Suprapubic skin (tissue), 4 donors: Measurements from ENCODE around the gene KHDC4. TPM values are rescaled to one million over a fixed set of nuclear protein-coding genes. Genes with fewer than 3 reads are reported as not detected.

ENCODE experiments used
- DNase-seq, 2 donors: peaks; one replicate each; pipeline ENCODE4 v3.0.0-alpha.2; 2019; ENCODE audit warnings: low spot score in 2 of 2
- H3K27ac ChIP-seq: fragments of 200-600 bp; sonication (generic); one replicate; pipeline ENCODE4 v1.5.1; 2019
- H3K27me3 ChIP-seq: fragments of 200-600 bp; sonication (generic); one replicate; pipeline ENCODE4 v1.5.1; 2019
- H3K36me3 ChIP-seq: fragments of 200-600 bp; sonication (generic); one replicate; pipeline ENCODE4 v1.5.1; 2019
- H3K4me1 ChIP-seq: fragments of 200-600 bp; sonication (generic); one replicate; pipeline ENCODE4 v1.5.1; 2019
- H3K4me3 ChIP-seq: fragments of 200-600 bp; sonication (generic); one replicate; pipeline ENCODE4 v1.5.1; 2019; ENCODE audit warnings: mild to moderate bottlenecking
- H3K9me3 ChIP-seq: fragments of 200-600 bp; sonication (generic); one replicate; pipeline ENCODE4 v1.5.1; 2019
- EP300 ChIP-seq: sonication (generic); formaldehyde crosslinking; IDR thresholded peaks from one replicate; pipeline ENCODE4 v1.6.1; 2017; ENCODE audit warnings: antibody characterized with exemption
- POLR2A ChIP-seq, 2 donors: fragments of 450-650 bp; IDR thresholded peaks; one replicate each; pipeline ENCODE4 v1.6.1; 2017; ENCODE audit warnings: antibody characterized with exemption in 2 of 2, mild to moderate bottlenecking in 2 of 2, moderate library complexity in 2 of 2
- POLR2AphosphoS5 ChIP-seq, 3 donors: sonication (generic); formaldehyde crosslinking; IDR thresholded peaks; one replicate each; pipeline ENCODE4 v1.6.1; 2017; ENCODE audit warnings: antibody characterized with exemption in 3 of 3
- WGBS: methylation state at CpG from one replicate; pipeline ENCODE4 v1.1.5; 2018; 5-methylcytosine and 5-hydroxymethylcytosine counted together
- total RNA-seq, 4 donors: library from RNA; depleted of rRNA; stranded (reverse); fragments of >200 nt; gene quantifications; one replicate each; pipeline ENCODE4 v1.1.0, GENCODE V29; 2016
- TF ChIP-seq, protein P1 (sequence below), 2 donors: fragments of 200-600 bp in 1 of 2; fragments of 450-650 bp in 1 of 2; sonication (generic) in 1 of 2; IDR thresholded peaks; one replicate each; pipeline ENCODE4 v1.5.1; 2016 to 2019; ENCODE audit warnings: antibody characterized with exemption in 2 of 2, mild to moderate bottlenecking in 1 of 2, moderate library complexity in 1 of 2

The KHDC4 gene
- total RNA-seq, 4 donors from 2014 or later: 33.6 to 116 (median 50.3) TPM

DNA sequence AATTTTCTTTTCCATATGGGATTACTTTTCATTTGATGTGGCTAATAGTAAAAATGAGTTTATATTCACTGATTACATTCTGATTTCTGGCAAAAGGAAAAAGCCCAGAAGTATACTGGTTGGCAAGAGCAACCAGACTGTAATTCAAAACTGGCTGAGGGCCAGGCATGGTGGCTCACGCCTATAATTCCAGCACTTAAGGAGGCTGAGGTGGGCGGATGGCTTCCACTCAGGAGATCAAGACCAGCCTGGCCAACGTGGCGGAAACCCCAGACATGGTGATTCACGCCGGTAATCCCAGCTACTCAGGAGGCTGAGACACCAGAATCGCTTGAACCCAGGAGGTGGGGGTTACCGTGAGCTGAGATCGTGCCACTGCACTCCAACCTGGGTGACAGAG is 60.4 kb downstream of the KHDC4 start:
- DNase-seq: no peak
- no peaks in the 10 kb centered on the region for H3K27me3 ChIP-seq
- no peaks in the 10 kb centered on the region for H3K9me3 ChIP-seq
- no peaks in the 10 kb centered on the region for H3K4me1 ChIP-seq
- 70% methylated on average over 9 of the region's 9 CpGs for WGBS
- no peak overlapping the region for H3K27ac ChIP-seq
- TF ChIP-seq, protein P1, sequence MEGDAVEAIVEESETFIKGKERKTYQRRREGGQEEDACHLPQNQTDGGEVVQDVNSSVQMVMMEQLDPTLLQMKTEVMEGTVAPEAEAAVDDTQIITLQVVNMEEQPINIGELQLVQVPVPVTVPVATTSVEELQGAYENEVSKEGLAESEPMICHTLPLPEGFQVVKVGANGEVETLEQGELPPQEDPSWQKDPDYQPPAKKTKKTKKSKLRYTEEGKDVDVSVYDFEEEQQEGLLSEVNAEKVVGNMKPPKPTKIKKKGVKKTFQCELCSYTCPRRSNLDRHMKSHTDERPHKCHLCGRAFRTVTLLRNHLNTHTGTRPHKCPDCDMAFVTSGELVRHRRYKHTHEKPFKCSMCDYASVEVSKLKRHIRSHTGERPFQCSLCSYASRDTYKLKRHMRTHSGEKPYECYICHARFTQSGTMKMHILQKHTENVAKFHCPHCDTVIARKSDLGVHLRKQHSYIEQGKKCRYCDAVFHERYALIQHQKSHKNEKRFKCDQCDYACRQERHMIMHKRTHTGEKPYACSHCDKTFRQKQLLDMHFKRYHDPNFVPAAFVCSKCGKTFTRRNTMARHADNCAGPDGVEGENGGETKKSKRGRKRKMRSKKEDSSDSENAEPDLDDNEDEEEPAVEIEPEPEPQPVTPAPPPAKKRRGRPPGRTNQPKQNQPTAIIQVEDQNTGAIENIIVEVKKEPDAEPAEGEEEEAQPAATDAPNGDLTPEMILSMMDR (IDR thresholded peaks at IDR 0.05): no peak
- TF ChIP-seq POLR2A (IDR thresholded peaks at IDR 0.05) (no peak), EP300 (no peak), POLR2AphosphoS5 (IDR thresholded peaks at IDR 0.05) (no peak)
- no peak overlapping the region for H3K4me3 ChIP-seq
- no peaks in the 10 kb centered on the region for H3K36me3 ChIP-seq

DNA sequence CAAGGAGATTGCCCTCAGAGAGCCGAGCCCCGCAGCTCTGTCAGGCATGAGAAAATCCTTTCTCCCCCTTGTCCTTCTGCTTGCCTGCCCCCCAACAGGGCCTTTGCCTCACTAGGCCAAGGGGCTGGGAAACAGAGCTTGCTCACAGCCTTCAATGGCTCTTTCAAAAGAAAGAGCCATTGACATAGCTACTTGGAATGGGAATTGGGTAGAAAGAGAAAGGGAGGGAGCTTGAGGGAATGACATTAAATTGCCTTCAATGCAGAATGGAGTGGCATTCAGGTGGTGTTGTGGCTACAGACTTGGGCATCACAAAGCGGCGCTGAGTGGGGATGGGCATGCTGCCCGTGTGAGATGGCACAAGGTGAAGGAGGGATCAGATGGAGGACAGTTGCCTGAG is 61.7 kb downstream of the KHDC4 start:
- no peak for DNase-seq
- TF ChIP-seq EP300 (no peak), POLR2A (IDR thresholded peaks at IDR 0.05) (no peak), POLR2AphosphoS5 (IDR thresholded peaks at IDR 0.05) (no peak)
- TF ChIP-seq, protein P1 (IDR thresholded peaks at IDR 0.05): no peak
- H3K27ac ChIP-seq: no peak overlapping the region
- no peaks in the 10 kb centered on the region for H3K36me3 ChIP-seq
- WGBS: 89% methylated on average over 5 of the region's 5 CpGs
- no peaks in the 10 kb centered on the region for H3K4me1 ChIP-seq
- H3K9me3 ChIP-seq: no peaks in the 10 kb centered on the region
- H3K27me3 ChIP-seq: no peaks in the 10 kb centered on the region
- no peak overlapping the region for H3K4me3 ChIP-seq

DNA sequence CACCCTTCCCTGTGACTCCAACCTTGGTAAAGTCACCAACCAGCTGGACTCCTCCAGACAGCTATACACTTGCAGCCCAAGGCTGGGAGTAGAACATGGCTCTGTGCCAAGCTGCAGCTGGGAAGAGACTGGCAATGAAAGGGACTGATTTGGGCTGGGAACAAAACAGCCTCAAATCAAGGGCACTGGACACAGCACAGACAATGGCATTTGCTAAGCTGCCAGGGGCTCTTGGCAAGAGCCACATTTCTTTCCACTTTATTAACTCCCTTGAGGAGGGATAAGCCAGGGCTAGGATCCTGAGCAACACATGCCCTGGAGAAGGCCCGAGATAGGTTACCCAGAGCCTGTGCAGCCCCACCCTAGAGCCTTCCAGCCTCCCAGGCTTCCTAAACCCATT is 62.8 kb downstream of the KHDC4 start:
- no CpG with 5 or more reads among the region's 1 CpG for WGBS
- Histone ChIP-seq H3K27ac (no peak overlapping the region), H3K36me3 (no peaks in the 10 kb centered on the region), H3K4me3 (no peak overlapping the region), H3K9me3 (no peaks in the 10 kb centered on the region), H3K4me1 (no peaks in the 10 kb centered on the region), H3K27me3 (no peaks in the 10 kb centered on the region)
- TF ChIP-seq POLR2AphosphoS5 (IDR thresholded peaks at IDR 0.05) (no peak), POLR2A (IDR thresholded peaks at IDR 0.05) (no peak), EP300 (no peak)
- TF ChIP-seq, protein P1 (IDR thresholded peaks at IDR 0.05): no peak
- no peak for DNase-seq

DNA sequence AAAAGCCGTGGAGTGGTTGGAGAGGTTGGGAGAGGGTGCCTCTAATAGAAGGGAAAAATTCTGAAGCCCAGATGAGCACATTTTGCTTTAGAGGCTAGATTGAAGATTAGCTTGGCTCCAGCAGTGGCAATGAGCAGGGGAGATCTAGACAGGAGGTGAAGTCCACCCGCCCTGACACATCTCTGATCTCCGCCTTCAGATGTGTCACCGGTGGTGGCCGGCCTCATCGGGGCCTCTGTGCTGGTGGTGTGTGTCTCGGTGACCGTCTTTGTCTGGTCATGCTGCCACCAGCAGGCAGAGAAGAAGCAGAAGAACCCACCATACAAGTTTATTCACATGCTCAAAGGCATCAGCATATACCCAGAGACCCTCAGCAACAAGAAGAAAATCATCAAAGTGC is 66.4 kb downstream of the KHDC4 start:
- Histone ChIP-seq H3K4me3 (no peak overlapping the region), H3K27me3 (no peaks in the 10 kb centered on the region), H3K27ac (no peak overlapping the region), H3K9me3 (no peaks in the 10 kb centered on the region), H3K4me1 (no peaks in the 10 kb centered on the region), H3K36me3 (no peaks in the 10 kb centered on the region)
- 93% methylated on average over 8 of the region's 8 CpGs for whole genome bisulfite sequencing
- no peak for TF ChIP-seq EP300
- TF ChIP-seq, protein P1 (IDR thresholded peaks at IDR 0.05): no peak
- no peak for TF ChIP-seq POLR2A (IDR thresholded peaks at IDR 0.05)
- TF ChIP-seq POLR2AphosphoS5 (IDR thresholded peaks at IDR 0.05): no peak
- no peak for DNase-seq

DNA sequence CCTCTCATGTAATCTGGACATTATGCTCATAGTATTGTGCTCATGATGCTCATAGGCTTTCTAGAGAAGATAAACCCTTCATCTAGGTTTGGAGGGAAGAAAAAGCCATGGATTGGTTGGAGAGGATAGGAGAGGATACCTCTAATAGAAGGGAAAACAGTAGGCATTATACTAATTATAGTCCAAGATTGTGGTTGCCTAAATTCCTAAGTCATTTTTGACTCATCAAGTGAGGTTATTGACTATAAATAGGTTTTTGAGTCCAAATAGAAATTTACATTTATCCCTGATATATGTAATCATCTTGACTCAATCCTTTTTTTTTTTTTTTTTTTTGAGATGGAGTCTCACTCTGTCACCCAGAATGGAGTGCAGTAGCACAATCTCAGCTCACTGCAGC is 69.8 kb downstream of the KHDC4 start:
- no peaks in the 10 kb centered on the region for H3K9me3 ChIP-seq
- TF ChIP-seq POLR2AphosphoS5 (IDR thresholded peaks at IDR 0.05) (no peak), EP300 (no peak), POLR2A (IDR thresholded peaks at IDR 0.05) (no peak)
- TF ChIP-seq, protein P1 (IDR thresholded peaks at IDR 0.05): no peak
- no peak overlapping the region for H3K27ac ChIP-seq
- no peaks in the 10 kb centered on the region for H3K27me3 ChIP-seq
- H3K36me3 ChIP-seq: no peaks in the 10 kb centered on the region
- no peak for DNase-seq
- H3K4me1 ChIP-seq: peaks cover 13% of the 10 kb centered on the region
- no peak overlapping the region for H3K4me3 ChIP-seq

Other genes starting within 250 kb of the KHDC4 start
- 100 to 1,000 TPM in 1 of 4 donors, 10 to 100 TPM in 3; 56.0 to 106 (median 80.1) TPM for gene YY1AP1, start 245.6 kb downstream of the KHDC4 start, total RNA-seq
- gene DAP3, start 245.3 kb downstream of the KHDC4 start, total RNA-seq: 100 to 1,000 TPM; 151 to 249 (median 187) TPM
- 10 to 100 TPM; 27.5 to 82.6 (median 43.2) TPM for gene GON4L, start 77.2 kb downstream of the KHDC4 start, total RNA-seq
- 1 to 10 TPM; 2.2 to 3.3 (median 2.7) TPM for gene SYT11, start 74.8 kb downstream of the KHDC4 start, total RNA-seq
- gene RIT1, start 23.1 kb downstream of the KHDC4 start, total RNA-seq: 10 to 100 TPM; 18.1 to 30.8 (median 23.8) TPM
- not detected for gene RXFP4, start 7.2 kb upstream of the KHDC4 start, total RNA-seq
- 10 to 100 TPM; 13.7 to 42.1 (median 20.6) TPM for gene ARHGEF2, start 44.1 kb upstream of the KHDC4 start, total RNA-seq
- 100 to 1,000 TPM; 160 to 278 (median 240) TPM for gene SSR2, start 86.5 kb upstream of the KHDC4 start, total RNA-seq
- 10 to 100 TPM; 32.7 to 42.7 (median 39.8) TPM for gene UBQLN4, start 119.4 kb upstream of the KHDC4 start, total RNA-seq
- 10 to 100 TPM; 27.3 to 66.6 (median 57.7) TPM for gene LAMTOR2, start 120.4 kb upstream of the KHDC4 start, total RNA-seq
- 100 to 1,000 TPM; 150 to 284 (median 205) TPM for gene RAB25, start 126.7 kb upstream of the KHDC4 start, total RNA-seq
- 1 to 10 TPM in 2 of 4 donors, under 1 TPM in 2; 0.42 to 2.7 (median 1.0) TPM for gene MEX3A, start 148.1 kb upstream of the KHDC4 start, total RNA-seq
- gene LMNA, start 180.3 kb upstream of the KHDC4 start, total RNA-seq: 100 to 1,000 TPM; 574 to 977 (median 714) TPM
- gene SEMA4A, start 219.2 kb upstream of the KHDC4 start, total RNA-seq: 10 to 100 TPM; 43.8 to 61.2 (median 50.2) TPM